GM06990 (cell line): ENCODE data around the gene MSANTD2.

Experiments
- DNase-seq: peaks from one replicate; pipeline ENCODE4 v3.0.0-alpha.2; 2011; ENCODE audit not compliant: insufficient read length; ENCODE audit errors: extremely low read depth
- H3K27me3 ChIP-seq: replicated peaks from 2 replicates; pipeline ENCODE4 v1.6.0; 2011; ENCODE audit warnings: low read length; ENCODE audit not compliant: control insufficient read depth, insufficient read depth
- H3K36me3 ChIP-seq: 2 replicates; pipeline ENCODE4 v1.5.1; 2011; ENCODE audit warnings: low read length; ENCODE audit not compliant: control insufficient read depth, insufficient read depth
- H3K4me3 ChIP-seq: replicated peaks from 2 replicates; pipeline ENCODE4 v1.5.1; 2011; ENCODE audit warnings: low read depth, mild to moderate bottlenecking, control low read depth, low read length
- CTCF ChIP-seq: IDR thresholded peaks from 2 replicates; pipeline ENCODE4 v1.5.1; 2011; ENCODE audit warnings: low read length, control low read depth, mild to moderate bottlenecking, inconsistent platforms; ENCODE audit not compliant: insufficient read depth, poor library complexity, severe bottlenecking

MSANTD2 gene

GRCh38 chr11:124829986-124830385 is 29.8 kb upstream of the MSANTD2 start:
- DNase-seq = no peak
- no peaks in the 10 kb centered on the region; the same call in 1 of the 2 replicates for H3K27me3 ChIP-seq
- H3K4me3 ChIP-seq = no peak overlapping the region
- no peak for TF ChIP-seq CTCF
- H3K36me3 ChIP-seq = no peaks in the 10 kb centered on the region

- no peak for TF ChIP-seq CTCF
- DNase-seq = no peak
- Histone ChIP-seq H3K36me3 (no peaks in the 10 kb centered on the region), H3K4me3 (no peak overlapping the region), H3K27me3 (no peaks in the 10 kb centered on the region)
These were observed 25.7 kb upstream of the MSANTD2 start for GRCh38 chr11:124825876-124826275.

GRCh38 chr11:124823512-124824376 is 23.5 kb upstream of the MSANTD2 start:
- H3K27me3 ChIP-seq = no peaks in the 10 kb centered on the region
- DNase-seq = no peak
- H3K36me3 ChIP-seq = no peaks in the 10 kb centered on the region
- TF ChIP-seq CTCF = no peak
- no peak overlapping the region for H3K4me3 ChIP-seq

GRCh38 chr11:124821995-124822730 is 22.0 kb upstream of the MSANTD2 start:
- no peaks in the 10 kb centered on the region for H3K27me3 ChIP-seq

GRCh38 chr11:124817036-124817435 is 16.8 kb upstream of the MSANTD2 start:
- H3K4me3 ChIP-seq = no peak overlapping the region
- TF ChIP-seq CTCF = no peak
- no peak for DNase-seq
- H3K36me3 ChIP-seq = no peaks in the 10 kb centered on the region
- no peaks in the 10 kb centered on the region for H3K27me3 ChIP-seq

More at GRCh38 chr11:124821995-124822730, 22.0 kb upstream of the MSANTD2 start:
- DNase-seq = no peak
- no peak overlapping the region for H3K4me3 ChIP-seq
- TF ChIP-seq CTCF = no peak
- H3K36me3 ChIP-seq = no peaks in the 10 kb centered on the region
